Measurements from ENCODE around the gene KCNQ1. TPM values are rescaled to one million over a fixed set of nuclear protein-coding genes. Genes with fewer than 3 reads are reported as not detected.

The KCNQ1 gene
- total RNA-seq, 4 donors from 2014 or later: 0.89 to 2.2 (median 1.3) TPM

GRCh38 chr11:2664376-2664775 is 219.6 kb downstream of the KCNQ1 start:
- WGBS: 93% methylated on average over 9 of the region's 9 CpGs

GRCh38 chr11:2664791-2665525 is 220.2 kb downstream of the KCNQ1 start:
- DNase-seq (ENCODE audit: low spot score in 2 of 2): peak; percentile 48 to 75
- Histone ChIP-seq H3K27ac (no peak overlapping the region), H3K27me3 (no peaks in the 10 kb centered on the region), H3K4me3 (no peak overlapping the region), H3K4me1 (no peaks in the 10 kb centered on the region), H3K36me3 (no peaks in the 10 kb centered on the region), H3K9me3 (peaks cover 11% of the 10 kb centered on the region)
- TF ChIP-seq POLR2A (IDR thresholded peaks at IDR 0.05): no peak
- TF ChIP-seq EP300 (IDR thresholded peaks at IDR 0.05): no peak
- no peak for TF ChIP-seq POLR2AphosphoS5 (IDR thresholded peaks at IDR 0.05)
- 73% methylated on average over 11 of the region's 14 CpGs for whole genome bisulfite sequencing

More at GRCh38 chr11:2664376-2664775, 219.6 kb downstream of the KCNQ1 start:
- peaks cover 11% of the 10 kb centered on the region for H3K9me3 ChIP-seq
- no peaks in the 10 kb centered on the region for H3K27me3 ChIP-seq
- no peaks in the 10 kb centered on the region for H3K36me3 ChIP-seq
- no peaks in the 10 kb centered on the region for H3K4me1 ChIP-seq
- H3K4me3 ChIP-seq: no peak overlapping the region
- DNase-seq (ENCODE audit: low spot score in 2 of 2): peak; percentile 52 to 65
- H3K27ac ChIP-seq: no peak overlapping the region
- TF ChIP-seq CTCF (IDR thresholded peaks at IDR 0.05): no peak
- no peak for TF ChIP-seq POLR2A (IDR thresholded peaks at IDR 0.05)
- no peak for TF ChIP-seq POLR2AphosphoS5 (IDR thresholded peaks at IDR 0.05)
- no peak for TF ChIP-seq EP300 (IDR thresholded peaks at IDR 0.05)

GRCh38 chr11:2665526-2666400 is 221.0 kb downstream of the KCNQ1 start:
- Histone ChIP-seq H3K4me3 (no peak overlapping the region), H3K36me3 (no peaks in the 10 kb centered on the region), H3K27me3 (no peaks in the 10 kb centered on the region), H3K4me1 (no peaks in the 10 kb centered on the region), H3K9me3 (peaks cover 6% of the 10 kb centered on the region), H3K27ac (no peak overlapping the region)
- WGBS: 79% methylated on average over 11 of the region's 11 CpGs
- no peak for TF ChIP-seq POLR2A (IDR thresholded peaks at IDR 0.05)
- TF ChIP-seq EP300 (IDR thresholded peaks at IDR 0.05): no peak
- no peak for TF ChIP-seq POLR2AphosphoS5 (IDR thresholded peaks at IDR 0.05)
- TF ChIP-seq CTCF (IDR thresholded peaks at IDR 0.05): no peak
- peak in 1 of 2 donors; percentile 32 for DNase-seq (ENCODE audit: low spot score in 2 of 2)

GRCh38 chr11:2666401-2666741 is 221.6 kb downstream of the KCNQ1 start:
- H3K4me3 ChIP-seq: no peak overlapping the region
- peak in 1 of 2 donors; percentile 16 for DNase-seq (ENCODE audit: low spot score in 2 of 2)
- no peaks in the 10 kb centered on the region for H3K4me1 ChIP-seq
- no peaks in the 10 kb centered on the region for H3K9me3 ChIP-seq
- no peaks in the 10 kb centered on the region for H3K27me3 ChIP-seq
- H3K27ac ChIP-seq: no peak overlapping the region
- TF ChIP-seq POLR2A (IDR thresholded peaks at IDR 0.05) (no peak), CTCF (IDR thresholded peaks at IDR 0.05) (no peak), POLR2AphosphoS5 (IDR thresholded peaks at IDR 0.05) (no peak), EP300 (IDR thresholded peaks at IDR 0.05) (no peak)
- no peaks in the 10 kb centered on the region for H3K36me3 ChIP-seq
- WGBS: 50% methylated on average over 6 of the region's 6 CpGs

- Histone ChIP-seq H3K27me3 (no peaks in the 10 kb centered on the region), H3K27ac (no peak overlapping the region), H3K9me3 (no peaks in the 10 kb centered on the region), H3K4me1 (no peaks in the 10 kb centered on the region), H3K4me3 (no peak overlapping the region), H3K36me3 (no peaks in the 10 kb centered on the region)
- TF ChIP-seq POLR2A (IDR thresholded peaks at IDR 0.05): no peak
- no peak for TF ChIP-seq CTCF (IDR thresholded peaks at IDR 0.05)
- no peak for TF ChIP-seq POLR2AphosphoS5 (IDR thresholded peaks at IDR 0.05)
- TF ChIP-seq EP300 (IDR thresholded peaks at IDR 0.05): no peak
- peak; percentile 20 to 55 for DNase-seq (ENCODE audit: low spot score in 2 of 2)
- WGBS: 75% methylated on average over 14 of the region's 15 CpGs
Observed at GRCh38 chr11:2666828-2667570, 222.2 kb downstream of the KCNQ1 start.
